DOHH2 (cell line): ENCODE data around the gene ZBTB7A.

Experiments used
- EZH2phosphoT487 ChIP-seq: fragments of 200-600 bp; sonication (generic); IDR thresholded peaks from 2 replicates; pipeline ENCODE4 v1.6.1; 2017; ENCODE audit warnings: borderline replicate concordance, mild to moderate bottlenecking, antibody characterized with exemption, low read length, moderate library complexity, mixed read lengths
- TF ChIP-seq, protein P1 (sequence below): fragments of 200-600 bp; sonication (generic); IDR thresholded peaks from one replicate; pipeline ENCODE4 v1.5.1; 2014; ENCODE audit warnings: antibody characterized with exemption, mild to moderate bottlenecking, low read depth, low read length; ENCODE audit not compliant: poor library complexity, severe bottlenecking

DNA sequence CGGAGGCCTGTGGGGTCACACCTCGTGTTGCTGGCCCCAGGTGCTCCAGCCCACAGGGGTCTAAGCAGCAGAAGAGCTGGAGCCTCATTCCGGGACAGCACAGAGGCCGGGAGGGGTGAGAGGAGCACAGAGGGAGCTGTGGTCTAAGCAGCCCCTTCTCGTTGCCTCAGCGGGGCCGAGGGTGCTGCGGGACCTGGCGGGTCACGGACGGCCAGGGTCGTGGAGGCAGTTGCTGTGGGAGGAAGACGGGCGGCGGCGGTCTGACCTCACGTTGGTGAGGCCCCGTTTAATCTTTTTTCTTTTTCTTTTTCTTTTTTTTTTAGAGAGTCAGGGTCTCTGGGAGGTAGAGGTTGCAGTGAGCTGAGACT, 37.5 kb downstream of the ZBTB7A start:
- TF ChIP-seq, protein P1, sequence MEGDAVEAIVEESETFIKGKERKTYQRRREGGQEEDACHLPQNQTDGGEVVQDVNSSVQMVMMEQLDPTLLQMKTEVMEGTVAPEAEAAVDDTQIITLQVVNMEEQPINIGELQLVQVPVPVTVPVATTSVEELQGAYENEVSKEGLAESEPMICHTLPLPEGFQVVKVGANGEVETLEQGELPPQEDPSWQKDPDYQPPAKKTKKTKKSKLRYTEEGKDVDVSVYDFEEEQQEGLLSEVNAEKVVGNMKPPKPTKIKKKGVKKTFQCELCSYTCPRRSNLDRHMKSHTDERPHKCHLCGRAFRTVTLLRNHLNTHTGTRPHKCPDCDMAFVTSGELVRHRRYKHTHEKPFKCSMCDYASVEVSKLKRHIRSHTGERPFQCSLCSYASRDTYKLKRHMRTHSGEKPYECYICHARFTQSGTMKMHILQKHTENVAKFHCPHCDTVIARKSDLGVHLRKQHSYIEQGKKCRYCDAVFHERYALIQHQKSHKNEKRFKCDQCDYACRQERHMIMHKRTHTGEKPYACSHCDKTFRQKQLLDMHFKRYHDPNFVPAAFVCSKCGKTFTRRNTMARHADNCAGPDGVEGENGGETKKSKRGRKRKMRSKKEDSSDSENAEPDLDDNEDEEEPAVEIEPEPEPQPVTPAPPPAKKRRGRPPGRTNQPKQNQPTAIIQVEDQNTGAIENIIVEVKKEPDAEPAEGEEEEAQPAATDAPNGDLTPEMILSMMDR: no peak
- no peak for TF ChIP-seq EZH2phosphoT487
